HG02571 (cell line): ENCODE results near the gene DEUP1.
"Not testable (repeated sequence)": the region's sequence is repeated elsewhere in the genome, so short reads cannot be mapped to it uniquely, and the experiment has no call there.

Experiments used
- ATAC-seq: cut with Tn5 transposase; IDR thresholded peaks from one replicate; pipeline ENCODE4 v1.9.1; 2021; ENCODE audit warnings: mild to moderate bottlenecking, moderate library complexity; ENCODE audit not compliant: unreplicated experiment

The DEUP1 gene

GRCh38 chr11:93348930-93349329 is 18.4 kb downstream of the DEUP1 start:
- no peak for ATAC-seq

- ATAC-seq, result no peak
These were observed 20.3 kb downstream of the DEUP1 start for GRCh38 chr11:93350835-93351234.

GRCh38 chr11:93359396-93359795 is 28.9 kb downstream of the DEUP1 start:
- no peak for ATAC-seq

GRCh38 chr11:93361435-93361834 is 30.9 kb downstream of the DEUP1 start:
- ATAC-seq, result no peak

GRCh38 chr11:93368022-93368421 is 37.5 kb downstream of the DEUP1 start:
- ATAC-seq, result no peak

- no peak for ATAC-seq
These were observed 39.7 kb downstream of the DEUP1 start for GRCh38 chr11:93370260-93370659.

- ATAC-seq, result no peak
These were observed 59.2 kb downstream of the DEUP1 start for GRCh38 chr11:93389737-93390136.

GRCh38 chr11:93392867-93393266 is 62.3 kb downstream of the DEUP1 start:
- ATAC-seq, result no peak

GRCh38 chr11:93393386-93393785 is 62.8 kb downstream of the DEUP1 start:
- ATAC-seq, result no peak

GRCh38 chr11:93394488-93394887 is 63.9 kb downstream of the DEUP1 start:
- no peak for ATAC-seq

GRCh38 chr11:93396316-93396715 is 65.8 kb downstream of the DEUP1 start:
- ATAC-seq, result no peak

GRCh38 chr11:93403930-93404329 is 73.4 kb downstream of the DEUP1 start:
- ATAC-seq, result no peak

GRCh38 chr11:93407777-93408401 is 77.3 kb downstream of the DEUP1 start:
- ATAC-seq, result no peak

- ATAC-seq, result no peak
These were observed 79.9 kb downstream of the DEUP1 start for GRCh38 chr11:93410441-93410840.

GRCh38 chr11:93411705-93412104 is 81.2 kb downstream of the DEUP1 start:
- ATAC-seq, result no peak

- ATAC-seq, result no peak
These were observed 101.7 kb downstream of the DEUP1 start for GRCh38 chr11:93432247-93432646.

- ATAC-seq, result not testable (repeated sequence)
These were observed 112.7 kb downstream of the DEUP1 start for GRCh38 chr11:93443232-93443631.

- no peak for ATAC-seq
These were observed 114.1 kb downstream of the DEUP1 start for GRCh38 chr11:93444617-93445073.

- ATAC-seq, result no peak
These were observed 127.7 kb downstream of the DEUP1 start for GRCh38 chr11:93458286-93458685.

GRCh38 chr11:93463666-93464065 is 133.1 kb downstream of the DEUP1 start:
- not testable (repeated sequence) for ATAC-seq

GRCh38 chr11:93464927-93465540 is 134.5 kb downstream of the DEUP1 start:
- ATAC-seq, result no peak

- ATAC-seq, result no peak
These were observed 136.5 kb downstream of the DEUP1 start for GRCh38 chr11:93467054-93467453.

- no peak for ATAC-seq
These were observed 137.7 kb downstream of the DEUP1 start for GRCh38 chr11:93468290-93468689.
